ENCODE measurements around the gene VSIG10L2.
A peak's percentile ranks its signal among the peaks of the same experiment; 100 is the strongest.

VSIG10L2 gene

DNA sequence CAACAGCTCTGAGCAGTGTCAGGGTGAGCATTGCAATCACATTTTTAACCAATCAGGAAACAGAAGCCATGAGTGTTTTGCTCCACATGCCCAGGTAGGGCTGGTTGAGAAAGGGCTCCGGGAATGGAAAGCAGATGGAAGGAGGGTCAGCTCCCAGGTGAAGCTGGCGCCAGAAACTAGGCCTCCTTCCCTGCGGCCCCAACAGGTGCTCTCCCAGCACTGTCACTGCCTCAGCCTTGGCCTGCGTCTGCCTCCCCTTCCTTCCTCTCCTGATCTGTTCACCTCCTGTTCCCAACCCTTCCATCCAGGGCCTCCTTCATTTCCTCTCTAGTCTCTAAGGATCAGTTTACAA, 4.6 kb upstream of the VSIG10L2 start:
- TF ChIP-seq ZNF514 (tag by site-specific recombination; IDR thresholded peaks at IDR 0.05), result no peak
- TF ChIP-seq SCRT2 (tag by site-specific recombination; IDR thresholded peaks at IDR 0.05), result 0 out of 2 replicates have a peak, but pooled peaks have one; percentile 22
- TF ChIP-seq ZNF785 (tag by site-specific recombination; IDR thresholded peaks at IDR 0.05), result no peak
- Histone ChIP-seq H3K9me3 (ENCODE audit: control insufficient read depth, insufficient read depth, low read depth, low read length) (no peaks in the 10 kb centered on the region), H3K27ac (ENCODE audit: extremely low read depth, low read depth, low read length) (no peak overlapping the region), H3K4me3 (ENCODE audit: low read depth, low read length) (no peak overlapping the region), H3K4me1 (ENCODE audit: control insufficient read depth, insufficient read depth, low read length) (no peaks in the 10 kb centered on the region), H3K36me3 (ENCODE audit: control insufficient read depth in 2 of 2, insufficient read depth in 1 of 2, low read length in 2 of 2) (no peaks in the 10 kb centered on the region)
- ChIA-PET CTCF (interaction anchor here (0.8 to 4.2 kb wide), 14 partner anchors 9 to 253 kb away, joined by 3 to 34 read pairs (median 5); partner anchors contain the start of gene CDON), POLR2A (no interaction called here)

DNA sequence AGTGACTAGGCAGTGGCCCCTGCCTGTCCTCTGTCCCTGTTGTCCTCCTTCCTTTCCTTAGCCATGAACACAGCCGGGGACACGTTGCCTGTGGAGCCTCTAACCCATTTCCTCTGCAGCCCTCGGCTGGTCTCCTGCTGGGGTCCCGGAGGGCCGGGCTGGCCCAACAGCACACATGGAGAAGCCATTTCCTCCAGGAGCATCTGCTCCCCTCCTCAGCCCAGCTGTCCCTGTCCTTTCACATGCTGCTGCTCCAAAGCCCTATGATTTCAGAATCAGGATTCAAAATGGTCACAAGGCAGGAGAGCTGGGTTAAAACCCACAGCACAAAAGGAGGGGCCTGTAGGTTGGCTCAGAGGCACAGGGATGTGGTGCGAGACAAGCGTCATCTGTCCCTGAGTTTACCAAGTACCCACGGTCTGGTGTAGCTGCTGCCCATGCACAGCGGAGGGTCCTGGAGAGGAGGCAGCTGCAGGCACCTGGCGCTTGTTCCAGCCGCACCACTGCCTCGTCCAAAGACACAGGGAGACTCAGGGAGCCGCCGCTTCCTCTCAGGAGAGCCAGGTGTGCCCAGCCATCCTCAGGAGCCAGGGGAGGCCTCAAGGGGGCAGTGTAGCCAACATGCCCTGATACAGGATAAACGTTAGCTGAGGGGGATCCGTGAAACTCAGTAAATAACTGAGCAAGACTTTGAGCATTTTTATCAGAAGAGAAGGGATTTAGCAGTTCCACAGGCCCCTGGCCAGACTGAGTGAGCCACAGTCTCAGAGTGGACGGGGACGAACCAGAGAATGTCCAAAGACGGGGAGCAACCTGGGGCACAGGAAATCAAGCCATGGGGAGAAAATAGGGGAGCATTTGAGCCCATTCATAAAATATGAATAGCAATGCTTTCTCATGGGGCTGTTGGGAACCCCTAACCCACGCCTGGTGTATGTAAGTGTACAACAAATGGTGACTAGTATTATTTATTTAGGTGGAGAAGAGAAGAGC, 3.9 kb upstream of the VSIG10L2 start:
- CTCF ChIA-PET, result interaction anchor here (0.6 to 4.2 kb wide), 22 partner anchors 9 to 312 kb away, joined by 3 to 34 read pairs (median 5); partner anchors contain the start of gene CDON
- Histone ChIP-seq H3K4me3 (ENCODE audit: low read depth, low read length) (no peak overlapping the region), H3K36me3 (ENCODE audit: control insufficient read depth in 2 of 2, insufficient read depth in 1 of 2, low read length in 2 of 2) (no peaks in the 10 kb centered on the region), H3K27ac (ENCODE audit: extremely low read depth, low read depth, low read length) (no peak overlapping the region), H3K9me3 (ENCODE audit: control insufficient read depth, insufficient read depth, low read depth, low read length) (no peaks in the 10 kb centered on the region), H3K4me1 (ENCODE audit: control insufficient read depth, insufficient read depth, low read length) (no peaks in the 10 kb centered on the region)
- no peak for TF ChIP-seq ZNF473 (tag by site-specific recombination; IDR thresholded peaks at IDR 0.05)
- TF ChIP-seq TRIM28 (IDR thresholded peaks at IDR 0.05; ENCODE audit: borderline replicate concordance, low read length), result peak; percentile 47; the same call in 1 of the 2 replicates
- TF ChIP-seq, protein P1, sequence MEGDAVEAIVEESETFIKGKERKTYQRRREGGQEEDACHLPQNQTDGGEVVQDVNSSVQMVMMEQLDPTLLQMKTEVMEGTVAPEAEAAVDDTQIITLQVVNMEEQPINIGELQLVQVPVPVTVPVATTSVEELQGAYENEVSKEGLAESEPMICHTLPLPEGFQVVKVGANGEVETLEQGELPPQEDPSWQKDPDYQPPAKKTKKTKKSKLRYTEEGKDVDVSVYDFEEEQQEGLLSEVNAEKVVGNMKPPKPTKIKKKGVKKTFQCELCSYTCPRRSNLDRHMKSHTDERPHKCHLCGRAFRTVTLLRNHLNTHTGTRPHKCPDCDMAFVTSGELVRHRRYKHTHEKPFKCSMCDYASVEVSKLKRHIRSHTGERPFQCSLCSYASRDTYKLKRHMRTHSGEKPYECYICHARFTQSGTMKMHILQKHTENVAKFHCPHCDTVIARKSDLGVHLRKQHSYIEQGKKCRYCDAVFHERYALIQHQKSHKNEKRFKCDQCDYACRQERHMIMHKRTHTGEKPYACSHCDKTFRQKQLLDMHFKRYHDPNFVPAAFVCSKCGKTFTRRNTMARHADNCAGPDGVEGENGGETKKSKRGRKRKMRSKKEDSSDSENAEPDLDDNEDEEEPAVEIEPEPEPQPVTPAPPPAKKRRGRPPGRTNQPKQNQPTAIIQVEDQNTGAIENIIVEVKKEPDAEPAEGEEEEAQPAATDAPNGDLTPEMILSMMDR (tag by site-specific recombination; IDR thresholded peaks at IDR 0.05), result peak; percentile 32; the same call in 1 of the 2 replicates
- TF ChIP-seq, protein P2, sequence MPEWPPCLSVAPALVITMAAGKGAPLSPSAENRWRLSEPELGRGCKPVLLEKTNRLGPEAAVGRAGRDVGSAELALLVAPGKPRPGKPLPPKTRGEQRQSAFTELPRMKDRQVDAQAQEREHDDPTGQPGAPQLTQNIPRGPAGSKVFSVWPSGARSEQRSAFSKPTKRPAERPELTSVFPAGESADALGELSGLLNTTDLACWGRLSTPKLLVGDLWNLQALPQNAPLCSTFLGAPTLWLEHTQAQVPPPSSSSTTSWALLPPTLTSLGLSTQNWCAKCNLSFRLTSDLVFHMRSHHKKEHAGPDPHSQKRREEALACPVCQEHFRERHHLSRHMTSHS (tag by site-specific recombination; IDR thresholded peaks at IDR 0.05), result no peak
- no peak for TF ChIP-seq ZNF311 (tag by site-specific recombination; IDR thresholded peaks at IDR 0.05; ENCODE audit: borderline replicate concordance)
- no peak for TF ChIP-seq EGR2 (tag by site-specific recombination; IDR thresholded peaks at IDR 0.05; ENCODE audit: low read depth)
- TF ChIP-seq MZF1 (tag by site-specific recombination; IDR thresholded peaks at IDR 0.05; ENCODE audit: borderline replicate concordance), result peak; percentile 64; the same call in 1 of the 2 replicates
- no peak for TF ChIP-seq BCL11A (tag by site-specific recombination; IDR thresholded peaks at IDR 0.05; ENCODE audit: low read depth)
- TF ChIP-seq, protein P3, sequence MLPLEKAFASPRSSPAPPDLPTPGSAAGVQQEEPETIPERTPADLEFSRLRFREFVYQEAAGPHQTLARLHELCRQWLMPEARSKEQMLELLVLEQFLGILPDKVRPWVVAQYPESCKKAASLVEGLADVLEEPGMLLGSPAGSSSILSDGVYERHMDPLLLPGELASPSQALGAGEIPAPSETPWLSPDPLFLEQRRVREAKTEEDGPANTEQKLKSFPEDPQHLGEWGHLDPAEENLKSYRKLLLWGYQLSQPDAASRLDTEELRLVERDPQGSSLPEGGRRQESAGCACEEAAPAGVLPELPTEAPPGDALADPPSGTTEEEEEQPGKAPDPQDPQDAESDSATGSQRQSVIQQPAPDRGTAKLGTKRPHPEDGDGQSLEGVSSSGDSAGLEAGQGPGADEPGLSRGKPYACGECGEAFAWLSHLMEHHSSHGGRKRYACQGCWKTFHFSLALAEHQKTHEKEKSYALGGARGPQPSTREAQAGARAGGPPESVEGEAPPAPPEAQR (tag by site-specific recombination; IDR thresholded peaks at IDR 0.05), result no peak
- TF ChIP-seq GLIS2 (tag by site-specific recombination; IDR thresholded peaks at IDR 0.05), result no peak
- no peak for TF ChIP-seq ZNF747 (tag by site-specific recombination; IDR thresholded peaks at IDR 0.05)
- no peak for TF ChIP-seq ZSCAN16 (tag by site-specific recombination; IDR thresholded peaks at IDR 0.05)
- no peak for TF ChIP-seq ZNF37A (tag by site-specific recombination; IDR thresholded peaks at IDR 0.05)
- TF ChIP-seq ZNF768 (tag by site-specific recombination; IDR thresholded peaks at IDR 0.05), result no peak
- no peak for TF ChIP-seq YY1 (tag by site-specific recombination; IDR thresholded peaks at IDR 0.05)
- TF ChIP-seq, protein P4, sequence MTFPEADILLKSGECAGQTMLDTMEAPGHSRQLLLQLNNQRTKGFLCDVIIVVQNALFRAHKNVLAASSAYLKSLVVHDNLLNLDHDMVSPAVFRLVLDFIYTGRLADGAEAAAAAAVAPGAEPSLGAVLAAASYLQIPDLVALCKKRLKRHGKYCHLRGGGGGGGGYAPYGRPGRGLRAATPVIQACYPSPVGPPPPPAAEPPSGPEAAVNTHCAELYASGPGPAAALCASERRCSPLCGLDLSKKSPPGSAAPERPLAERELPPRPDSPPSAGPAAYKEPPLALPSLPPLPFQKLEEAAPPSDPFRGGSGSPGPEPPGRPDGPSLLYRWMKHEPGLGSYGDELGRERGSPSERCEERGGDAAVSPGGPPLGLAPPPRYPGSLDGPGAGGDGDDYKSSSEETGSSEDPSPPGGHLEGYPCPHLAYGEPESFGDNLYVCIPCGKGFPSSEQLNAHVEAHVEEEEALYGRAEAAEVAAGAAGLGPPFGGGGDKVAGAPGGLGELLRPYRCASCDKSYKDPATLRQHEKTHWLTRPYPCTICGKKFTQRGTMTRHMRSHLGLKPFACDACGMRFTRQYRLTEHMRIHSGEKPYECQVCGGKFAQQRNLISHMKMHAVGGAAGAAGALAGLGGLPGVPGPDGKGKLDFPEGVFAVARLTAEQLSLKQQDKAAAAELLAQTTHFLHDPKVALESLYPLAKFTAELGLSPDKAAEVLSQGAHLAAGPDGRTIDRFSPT (tag by site-specific recombination; IDR thresholded peaks at IDR 0.05), result no peak
- peak; percentile 70 for TF ChIP-seq ZIC2 (tag by site-specific recombination; IDR thresholded peaks at IDR 0.05)
- no peak for TF ChIP-seq ZNF132 (tag by site-specific recombination; IDR thresholded peaks at IDR 0.05; ENCODE audit: borderline replicate concordance)
- no peak; the same call in 1 of the 2 replicates for TF ChIP-seq ZNF654 (tag by site-specific recombination; IDR thresholded peaks at IDR 0.05; ENCODE audit: low read depth)
- no peak for TF ChIP-seq KLF16 (tag by site-specific recombination; IDR thresholded peaks at IDR 0.05)
- no peak for TF ChIP-seq ZNF548 (tag by site-specific recombination; IDR thresholded peaks at IDR 0.05)
- no peak for TF ChIP-seq ZFP69B (tag by site-specific recombination; IDR thresholded peaks at IDR 0.05)
- no peak for TF ChIP-seq ZNF350 (tag by site-specific recombination; IDR thresholded peaks at IDR 0.05)
- POLR2A ChIA-PET, result interaction anchor here (2.0 kb wide), 1 partner anchor 120 kb away, joined by 5 read pairs; no protein-coding TSS in a partner anchor
